ENCODE results near the gene NIT1. TPM values are rescaled to one million over a fixed set of nuclear protein-coding genes. Genes with fewer than 3 reads are reported as not detected.

The NIT1 gene
- total and polyA plus RNA-seq, 10 of the 15 experiments (the other 5 are each of a cell fraction or from before 2014, with no cell fraction given): 19.2 to 54.4 (median 28.3) TPM

DNA sequence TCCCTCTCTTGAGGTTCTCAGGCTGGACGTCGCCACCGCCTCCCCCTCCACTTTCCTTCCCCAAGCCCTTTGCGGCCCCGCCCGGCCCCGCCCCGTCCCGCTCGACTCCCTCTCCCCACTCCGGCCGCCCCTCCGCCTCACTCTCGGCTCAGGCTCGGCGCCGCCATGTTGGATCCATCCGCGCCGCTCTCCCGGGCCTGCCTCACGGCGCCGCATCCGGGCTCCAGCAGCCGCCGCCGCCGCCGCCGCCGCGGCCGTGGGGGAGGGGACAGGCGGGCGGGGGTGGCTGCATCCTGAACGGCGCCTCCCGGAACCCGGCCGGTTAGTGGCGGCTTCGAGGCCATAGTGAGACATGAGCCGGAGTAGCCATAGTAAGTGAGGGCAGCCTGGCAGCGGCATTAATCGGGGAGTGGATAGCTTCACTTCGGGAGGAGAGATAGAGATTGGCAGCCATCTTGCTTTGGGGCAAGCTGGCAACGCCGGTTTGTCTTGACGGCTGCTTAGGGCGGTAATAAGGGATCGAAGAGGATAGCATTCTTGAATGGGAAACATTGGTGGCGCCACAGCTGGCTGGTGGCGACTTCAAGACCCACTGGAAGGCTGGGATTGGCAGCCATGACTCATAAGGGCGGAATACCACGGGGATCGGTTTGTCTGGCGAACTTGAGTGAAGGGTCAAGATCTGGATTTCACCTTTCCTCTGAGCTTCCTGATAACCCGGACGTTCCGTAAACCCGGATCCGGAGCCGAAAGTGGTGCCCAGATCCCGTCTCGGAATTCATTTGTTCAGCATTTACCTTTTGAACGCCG lies 14.7 kb downstream of the NIT1 start, which contains the start of gene DEDD (continued):
- TF ChIP-seq CBFB (IDR thresholded peaks at IDR 0.05; ENCODE audit: low read depth): 0 out of 2 replicates have a peak, but pooled peaks have one; percentile 43
- TF ChIP-seq CREB1 (IDR thresholded peaks at IDR 0.05; ENCODE audit: low read depth): peak; percentile 82
- TF ChIP-seq POLR2AphosphoS2 (IDR thresholded peaks at IDR 0.05; ENCODE audit: low read depth, low read length): peak; percentile 43; the same call in 1 of the 2 replicates
- no peak for TF ChIP-seq IRF4 (IDR thresholded peaks at IDR 0.05; ENCODE audit: low read depth, low read length)
- TF ChIP-seq POU2F2 (IDR thresholded peaks at IDR 0.05; ENCODE audit: borderline replicate concordance, low read depth, low read length): peak; percentile 44; the same call in 1 of the 3 replicates
- 0 out of 2 replicates have a peak, but pooled peaks have one; percentile 3 for TF ChIP-seq TCF3 (IDR thresholded peaks at IDR 0.05; ENCODE audit: borderline replicate concordance, insufficient read depth, low read depth, low read length)
- TF ChIP-seq ZNF274 (IDR thresholded peaks at IDR 0.05; ENCODE audit: insufficient read depth, insufficient read length): no peak
- TF ChIP-seq MEF2A (IDR thresholded peaks at IDR 0.05; ENCODE audit: insufficient read depth, low read depth, low read length): 0 out of 2 replicates have a peak, but pooled peaks have one; percentile 24
- TF ChIP-seq JUNB (IDR thresholded peaks at IDR 0.05): peak; percentile 28; the same call in 1 of the 2 replicates
- TF ChIP-seq, protein P1, sequence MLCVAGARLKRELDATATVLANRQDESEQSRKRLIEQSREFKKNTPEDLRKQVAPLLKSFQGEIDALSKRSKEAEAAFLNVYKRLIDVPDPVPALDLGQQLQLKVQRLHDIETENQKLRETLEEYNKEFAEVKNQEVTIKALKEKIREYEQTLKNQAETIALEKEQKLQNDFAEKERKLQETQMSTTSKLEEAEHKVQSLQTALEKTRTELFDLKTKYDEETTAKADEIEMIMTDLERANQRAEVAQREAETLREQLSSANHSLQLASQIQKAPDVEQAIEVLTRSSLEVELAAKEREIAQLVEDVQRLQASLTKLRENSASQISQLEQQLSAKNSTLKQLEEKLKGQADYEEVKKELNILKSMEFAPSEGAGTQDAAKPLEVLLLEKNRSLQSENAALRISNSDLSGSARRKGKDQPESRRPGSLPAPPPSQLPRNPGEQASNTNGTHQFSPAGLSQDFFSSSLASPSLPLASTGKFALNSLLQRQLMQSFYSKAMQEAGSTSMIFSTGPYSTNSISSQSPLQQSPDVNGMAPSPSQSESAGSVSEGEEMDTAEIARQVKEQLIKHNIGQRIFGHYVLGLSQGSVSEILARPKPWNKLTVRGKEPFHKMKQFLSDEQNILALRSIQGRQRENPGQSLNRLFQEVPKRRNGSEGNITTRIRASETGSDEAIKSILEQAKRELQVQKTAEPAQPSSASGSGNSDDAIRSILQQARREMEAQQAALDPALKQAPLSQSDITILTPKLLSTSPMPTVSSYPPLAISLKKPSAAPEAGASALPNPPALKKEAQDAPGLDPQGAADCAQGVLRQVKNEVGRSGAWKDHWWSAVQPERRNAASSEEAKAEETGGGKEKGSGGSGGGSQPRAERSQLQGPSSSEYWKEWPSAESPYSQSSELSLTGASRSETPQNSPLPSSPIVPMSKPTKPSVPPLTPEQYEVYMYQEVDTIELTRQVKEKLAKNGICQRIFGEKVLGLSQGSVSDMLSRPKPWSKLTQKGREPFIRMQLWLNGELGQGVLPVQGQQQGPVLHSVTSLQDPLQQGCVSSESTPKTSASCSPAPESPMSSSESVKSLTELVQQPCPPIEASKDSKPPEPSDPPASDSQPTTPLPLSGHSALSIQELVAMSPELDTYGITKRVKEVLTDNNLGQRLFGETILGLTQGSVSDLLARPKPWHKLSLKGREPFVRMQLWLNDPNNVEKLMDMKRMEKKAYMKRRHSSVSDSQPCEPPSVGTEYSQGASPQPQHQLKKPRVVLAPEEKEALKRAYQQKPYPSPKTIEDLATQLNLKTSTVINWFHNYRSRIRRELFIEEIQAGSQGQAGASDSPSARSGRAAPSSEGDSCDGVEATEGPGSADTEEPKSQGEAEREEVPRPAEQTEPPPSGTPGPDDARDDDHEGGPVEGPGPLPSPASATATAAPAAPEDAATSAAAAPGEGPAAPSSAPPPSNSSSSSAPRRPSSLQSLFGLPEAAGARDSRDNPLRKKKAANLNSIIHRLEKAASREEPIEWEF (IDR thresholded peaks at IDR 0.05; ENCODE audit: insufficient replicate concordance, low read depth, low read length): peak; percentile 36
- TF ChIP-seq HDAC6 (IDR thresholded peaks at IDR 0.05; ENCODE audit: unreplicated experiment): no peak
- TF ChIP-seq CEBPB (IDR thresholded peaks at IDR 0.05; ENCODE audit: borderline replicate concordance in 1 of 2, low read depth in 2 of 2, low read length in 2 of 2): no peak
- peak; percentile 40; the same call in 1 of the 2 replicates for TF ChIP-seq IRF3 (IDR thresholded peaks at IDR 0.05)
- TF ChIP-seq CBX3 (IDR thresholded peaks at IDR 0.05; ENCODE audit: borderline replicate concordance, low read depth): no peak
- no peak for TF ChIP-seq RAD51 (IDR thresholded peaks at IDR 0.05)
- no peak for TF ChIP-seq CBX5 (IDR thresholded peaks at IDR 0.05; ENCODE audit: low read depth)
- TF ChIP-seq EED (IDR thresholded peaks at IDR 0.05; ENCODE audit: low read depth): peak; percentile 72
- no peak for TF ChIP-seq CHD4 (IDR thresholded peaks at IDR 0.05)
- TF ChIP-seq GATAD2B (conservative IDR thresholded peaks at IDR 0.05; ENCODE audit: low read depth): peak; percentile 72; the same call in 1 of the 2 replicates
- TF ChIP-seq WRNIP1 (IDR thresholded peaks at IDR 0.05; ENCODE audit: borderline replicate concordance, low read depth, low read length): peak; percentile 82; the same call in 1 of the 2 replicates

All from GM12878 (cell line).